Measurements from ENCODE around the gene TACC2.

Gene TACC2

DNA sequence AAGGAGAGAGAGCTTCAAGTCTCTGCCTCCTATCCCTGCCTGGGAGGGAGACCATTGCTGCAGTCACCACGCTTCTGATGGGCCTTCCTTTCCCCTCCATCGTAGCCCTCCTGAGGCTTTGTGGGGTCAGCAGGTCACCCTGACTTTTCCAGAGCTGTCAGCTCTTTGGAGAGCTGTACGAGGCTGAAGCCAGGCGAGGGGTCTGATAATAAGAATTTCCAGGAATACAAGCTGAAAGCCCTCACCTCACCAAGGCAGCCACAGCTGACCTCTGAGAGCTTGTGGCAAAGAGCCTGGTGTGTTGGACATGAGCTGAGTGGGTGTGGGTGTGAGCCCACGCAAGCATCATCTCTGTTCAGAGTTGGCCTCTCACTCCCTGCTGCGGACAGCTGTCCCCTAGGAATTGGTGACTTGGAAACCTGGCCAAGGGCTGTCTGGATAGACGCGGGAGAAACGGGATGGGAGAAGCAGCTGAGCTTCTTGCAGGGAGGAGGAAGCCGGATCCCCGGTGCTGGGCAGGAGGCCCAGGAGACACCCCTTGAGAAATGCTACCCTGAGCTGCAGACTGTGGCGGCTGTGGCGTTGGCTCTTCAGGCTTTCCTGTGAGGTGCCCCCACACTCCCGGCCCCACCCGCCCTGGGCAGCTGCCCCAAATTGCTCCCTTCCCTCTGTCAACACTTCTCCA is 160.1 kb downstream of the TACC2 start:
- no peak for DNase-seq (ENCODE audit: low read depth)

DNA sequence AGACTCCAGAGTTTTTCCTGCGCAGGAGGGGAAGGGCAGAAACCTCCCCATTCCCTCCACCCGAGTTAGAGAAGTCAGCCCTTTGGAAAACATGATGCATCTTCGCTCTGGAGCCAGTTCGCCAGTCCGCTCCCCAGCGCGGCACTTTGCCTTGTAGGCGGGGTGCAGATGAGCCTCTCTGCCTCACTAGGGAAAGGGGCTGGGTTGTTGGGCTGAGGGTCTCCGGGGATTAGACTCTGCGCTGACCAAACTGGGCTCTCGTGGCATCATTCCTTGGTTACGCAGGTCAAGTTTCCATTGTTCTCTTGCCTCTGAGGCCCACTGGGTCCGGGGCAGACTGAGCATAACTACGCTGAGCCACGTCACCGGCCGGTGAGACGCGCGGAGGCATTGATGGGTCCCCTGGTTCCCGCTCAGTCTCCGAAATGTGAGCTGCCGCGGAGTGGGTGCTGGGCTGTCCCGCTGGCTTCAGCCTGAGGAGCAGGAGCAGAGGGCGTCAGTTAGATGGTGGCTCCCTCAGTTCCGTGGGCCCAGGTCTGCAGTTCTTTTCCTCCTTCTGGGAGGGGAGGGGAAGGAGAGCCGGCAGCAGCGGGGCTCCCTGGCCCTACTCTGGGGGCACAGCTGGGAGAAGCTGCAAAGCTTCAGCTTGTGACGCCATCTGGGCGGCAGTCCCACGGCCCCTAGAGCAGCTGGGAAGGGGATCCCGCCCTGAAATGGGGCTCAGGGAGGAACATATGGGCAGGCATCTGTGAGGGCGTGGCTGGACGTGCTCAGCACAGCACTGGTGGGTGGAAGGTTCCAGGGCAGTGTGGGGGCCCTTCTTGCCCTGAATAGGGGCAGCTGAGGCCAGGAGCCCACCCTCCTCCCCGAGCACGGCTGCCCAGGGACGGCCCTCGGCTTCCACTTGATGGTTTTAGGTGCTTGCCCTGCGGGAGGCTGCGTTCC is 160.9 kb downstream of the TACC2 start:
- no peak for DNase-seq (ENCODE audit: low read depth)

DNA sequence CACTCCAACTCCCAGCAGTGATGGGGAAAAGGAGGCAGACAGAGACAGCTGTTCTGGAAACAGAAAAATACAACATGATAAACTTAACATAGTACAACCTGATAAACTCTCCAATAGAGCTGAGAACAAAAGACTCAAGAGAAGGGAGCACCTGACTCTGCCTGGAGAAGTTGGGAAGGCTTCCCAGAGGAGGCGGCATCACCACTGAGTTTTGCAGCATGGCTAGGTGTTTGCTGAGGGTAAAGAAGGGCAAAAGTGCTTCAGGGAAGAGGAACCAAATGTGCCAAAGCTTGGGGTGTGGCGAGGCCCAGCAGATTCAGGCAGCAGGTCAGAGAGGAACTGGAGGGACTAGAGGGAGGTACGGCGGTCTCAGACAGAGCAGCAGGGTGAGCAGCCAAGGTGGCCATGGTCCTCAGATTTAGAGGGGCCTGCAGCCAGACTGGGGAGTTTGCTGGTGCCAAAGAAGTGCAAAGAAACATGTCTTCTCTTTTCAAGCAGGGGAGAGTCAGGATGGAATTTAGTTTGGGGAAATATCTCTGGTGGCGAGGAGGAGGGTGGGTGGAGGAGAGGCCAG is 162.2 kb downstream of the TACC2 start:
- DNase-seq (ENCODE audit: low read depth), result no peak

DNA sequence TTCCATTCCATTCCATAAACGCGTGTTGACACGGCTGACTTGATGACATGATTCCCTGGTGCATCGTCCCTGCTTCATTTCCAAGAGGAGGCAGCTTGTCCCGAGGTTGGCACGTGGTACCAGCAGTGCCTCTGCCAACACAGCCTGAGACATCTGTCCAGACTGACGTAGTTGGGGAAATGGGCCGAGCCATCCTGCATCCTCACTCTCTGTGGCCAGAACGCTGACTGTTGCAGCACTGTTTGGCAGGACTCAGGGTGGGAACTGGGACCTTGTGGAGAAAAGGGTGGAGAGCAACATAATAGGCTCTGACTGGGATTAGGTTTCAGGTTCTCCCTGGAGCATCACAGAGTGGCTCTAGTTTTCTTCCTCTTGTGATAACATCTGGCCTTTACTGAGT is 163.6 kb downstream of the TACC2 start:
- no peak for DNase-seq (ENCODE audit: low read depth)

DNA sequence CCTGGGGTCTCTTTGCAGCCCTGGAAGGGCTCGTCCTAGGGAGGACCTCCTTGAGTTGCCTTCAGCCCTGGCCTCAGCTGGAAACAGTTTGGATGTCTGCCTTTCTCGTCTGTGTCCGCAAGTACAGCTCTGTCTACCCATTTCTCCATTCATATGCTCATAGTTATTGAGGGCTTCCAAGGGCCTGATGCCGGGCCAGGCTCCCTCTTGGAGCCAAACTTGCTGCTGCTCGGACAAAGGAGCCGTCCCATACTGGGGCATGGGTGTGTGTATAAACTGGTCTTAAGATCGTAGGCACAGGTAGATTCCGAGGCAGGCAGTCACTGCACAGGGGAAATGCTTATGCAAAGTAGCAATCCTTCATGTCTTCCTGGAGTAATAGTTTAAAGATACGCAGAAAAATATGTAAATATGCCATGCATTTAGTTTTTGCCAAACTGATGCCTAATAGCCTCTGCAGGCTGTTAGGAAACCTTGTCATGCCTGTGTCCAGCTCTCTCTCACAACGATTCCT is 165.1 kb downstream of the TACC2 start:
- DNase-seq (ENCODE audit: low read depth), result no peak

DNA sequence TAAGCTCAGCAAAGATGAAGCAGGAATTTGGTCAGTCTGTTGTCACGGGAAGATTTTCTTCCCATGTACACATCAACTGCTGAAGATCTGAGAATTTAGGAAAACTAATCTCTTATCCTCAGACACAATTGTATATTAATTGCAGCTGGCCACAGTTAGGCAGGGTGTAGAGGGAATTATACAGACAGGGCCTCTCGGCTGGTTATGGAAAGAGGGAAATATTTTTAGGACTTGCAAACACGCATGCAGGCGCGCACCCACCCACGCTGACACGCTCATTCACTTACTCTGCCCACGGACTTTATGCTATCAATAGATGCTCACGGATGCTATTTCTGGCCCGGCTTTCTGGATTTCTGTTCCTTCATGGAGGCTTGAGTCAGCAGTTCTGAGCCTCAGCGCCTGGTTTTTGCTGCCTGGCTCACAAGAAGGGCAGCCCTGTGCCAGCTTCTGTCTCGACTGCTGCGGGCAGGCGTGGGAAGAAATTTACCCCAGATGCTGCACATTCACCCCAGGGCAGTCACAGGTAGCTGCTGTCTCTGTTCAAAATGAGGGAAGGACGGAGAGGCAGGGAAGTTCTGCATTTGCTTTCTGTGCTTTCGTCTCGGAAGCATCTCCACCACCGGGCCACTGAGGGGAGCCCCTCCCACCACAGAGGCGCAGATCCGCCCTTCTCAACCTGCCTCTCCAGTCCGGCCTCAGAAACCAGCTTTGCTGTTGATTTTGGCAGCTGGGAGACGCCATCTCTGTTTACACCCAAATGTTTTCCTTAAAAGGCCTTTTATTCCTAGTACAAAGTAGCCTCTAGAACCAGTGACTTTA is 165.8 kb downstream of the TACC2 start:
- no peak for DNase-seq (ENCODE audit: low read depth)

DNA sequence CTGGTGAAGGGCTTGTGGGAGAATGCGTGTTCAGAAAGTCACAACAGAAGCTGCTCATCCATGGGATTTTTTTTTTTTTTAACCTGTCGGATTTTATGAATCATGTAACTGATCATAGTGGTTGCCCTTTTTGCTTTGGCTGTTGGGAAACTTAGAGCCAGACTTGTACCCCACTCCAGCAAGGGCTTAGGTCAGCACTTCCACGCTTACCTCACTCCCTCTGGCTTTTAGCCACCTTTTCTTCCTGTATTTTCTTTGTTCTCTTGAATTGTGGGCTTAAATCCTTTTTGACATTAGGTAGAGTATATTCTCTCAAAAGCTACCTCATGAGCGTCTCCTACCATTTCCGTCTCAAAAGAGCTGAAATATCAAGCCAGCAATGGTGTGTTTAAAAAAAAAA is 168.5 kb downstream of the TACC2 start:
- no peak for DNase-seq (ENCODE audit: low read depth)

DNA sequence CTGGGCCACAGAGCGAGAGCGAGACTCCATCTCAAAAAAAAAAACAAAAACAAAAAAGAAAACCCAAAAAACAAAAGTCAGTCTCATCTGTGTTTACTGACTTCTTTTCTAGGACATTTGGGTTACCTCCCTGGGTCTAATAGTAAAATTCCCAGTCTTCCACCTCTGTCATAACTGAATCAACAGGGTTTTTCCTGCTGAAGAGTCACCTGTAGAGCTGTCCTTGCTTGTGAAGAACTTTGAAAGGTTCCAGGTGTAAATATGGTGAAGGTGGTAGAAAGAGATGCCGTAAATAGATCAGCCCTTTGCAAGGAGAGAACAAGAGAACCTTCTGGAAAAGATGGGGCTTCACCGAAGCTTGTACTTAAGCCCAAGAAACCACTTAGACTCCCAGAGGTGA is 169.4 kb downstream of the TACC2 start:
- DNase-seq (ENCODE audit: low read depth), result no peak

DNA sequence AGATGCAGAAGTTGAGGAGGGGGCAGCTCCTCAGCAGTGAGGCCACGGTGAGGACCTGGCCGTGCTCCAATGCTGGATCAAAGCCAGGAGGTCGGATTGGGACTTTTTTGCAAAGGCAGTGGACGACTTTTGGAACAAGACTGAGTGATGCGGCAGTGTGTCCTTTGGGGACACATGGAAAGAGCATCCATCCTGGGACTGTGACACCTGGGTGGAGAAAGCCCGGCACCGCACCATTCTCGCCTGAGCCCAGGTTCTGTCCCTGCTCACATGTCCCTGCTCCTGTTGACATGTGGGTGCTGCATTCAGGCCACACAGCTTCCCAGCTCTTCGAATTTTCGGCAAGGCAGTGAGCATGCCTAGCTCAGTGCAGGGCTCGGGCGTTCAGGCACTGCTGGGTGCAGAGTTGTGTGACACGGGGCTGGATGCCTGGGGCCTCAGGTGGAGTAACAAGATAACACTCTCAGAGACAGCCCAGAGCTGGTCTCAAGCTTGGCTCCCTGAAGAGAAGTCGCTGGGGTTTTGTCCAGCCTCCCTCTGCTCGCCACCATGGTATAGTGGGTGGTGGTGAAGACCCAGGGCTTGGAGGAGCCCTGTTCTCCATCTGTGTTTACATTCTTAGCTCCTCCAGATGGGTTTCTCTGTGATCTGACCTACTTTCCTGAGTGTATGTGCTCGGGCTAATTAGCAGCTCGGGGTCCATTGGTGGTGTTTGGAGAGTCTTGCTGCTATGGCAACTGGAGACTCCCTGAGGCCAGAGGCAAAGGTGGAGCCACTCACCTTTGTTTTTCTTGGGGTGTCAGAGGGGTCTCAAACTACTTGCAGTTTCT is 170.4 kb downstream of the TACC2 start:
- no peak for DNase-seq (ENCODE audit: low read depth)

DNA sequence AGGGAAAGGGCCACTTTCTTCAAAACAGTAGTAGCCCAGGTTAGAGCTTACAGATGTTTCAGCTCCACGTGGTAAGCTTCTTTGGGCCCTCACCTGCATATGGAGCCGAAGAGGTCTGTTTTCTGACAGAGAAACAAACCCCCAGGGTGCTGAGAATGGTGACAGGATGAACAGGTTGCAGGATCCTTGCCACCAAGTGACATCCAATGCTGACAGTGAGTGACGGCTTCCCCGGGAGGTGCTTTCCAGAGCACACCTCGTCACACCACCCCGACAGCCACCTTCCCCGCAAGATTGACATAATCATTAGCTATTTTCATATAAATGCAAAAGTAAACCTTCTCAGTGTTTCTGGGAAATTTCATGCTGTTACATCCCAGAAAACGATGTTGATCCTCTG is 172.8 kb downstream of the TACC2 start:
- no peak for DNase-seq (ENCODE audit: low read depth)

DNA sequence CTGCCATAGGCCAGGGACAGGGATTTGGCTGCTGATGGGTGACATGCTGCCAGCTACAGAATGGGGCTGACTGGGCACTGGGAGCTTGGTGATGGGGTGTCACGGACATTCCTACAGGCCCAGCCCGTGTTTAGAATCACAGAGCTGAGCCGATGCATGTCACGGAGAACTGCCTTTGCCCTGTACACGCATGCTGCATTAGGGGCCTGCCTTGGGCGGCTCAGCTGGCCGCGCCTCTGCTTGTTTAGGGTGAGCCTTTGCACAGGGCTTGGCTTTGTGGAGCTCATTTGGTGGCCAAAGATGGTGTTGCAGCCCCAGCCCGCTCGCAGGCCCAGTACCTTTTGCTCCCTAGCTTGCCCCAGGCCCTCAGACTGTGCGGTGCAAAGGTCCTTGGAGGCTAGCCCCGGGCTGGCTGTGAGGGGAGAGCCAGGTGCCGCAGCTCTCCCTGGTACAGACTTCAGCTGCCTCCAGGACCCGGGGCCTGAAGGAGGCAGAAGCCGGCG is 173.8 kb downstream of the TACC2 start:
- no peak for DNase-seq (ENCODE audit: low read depth)

DNA sequence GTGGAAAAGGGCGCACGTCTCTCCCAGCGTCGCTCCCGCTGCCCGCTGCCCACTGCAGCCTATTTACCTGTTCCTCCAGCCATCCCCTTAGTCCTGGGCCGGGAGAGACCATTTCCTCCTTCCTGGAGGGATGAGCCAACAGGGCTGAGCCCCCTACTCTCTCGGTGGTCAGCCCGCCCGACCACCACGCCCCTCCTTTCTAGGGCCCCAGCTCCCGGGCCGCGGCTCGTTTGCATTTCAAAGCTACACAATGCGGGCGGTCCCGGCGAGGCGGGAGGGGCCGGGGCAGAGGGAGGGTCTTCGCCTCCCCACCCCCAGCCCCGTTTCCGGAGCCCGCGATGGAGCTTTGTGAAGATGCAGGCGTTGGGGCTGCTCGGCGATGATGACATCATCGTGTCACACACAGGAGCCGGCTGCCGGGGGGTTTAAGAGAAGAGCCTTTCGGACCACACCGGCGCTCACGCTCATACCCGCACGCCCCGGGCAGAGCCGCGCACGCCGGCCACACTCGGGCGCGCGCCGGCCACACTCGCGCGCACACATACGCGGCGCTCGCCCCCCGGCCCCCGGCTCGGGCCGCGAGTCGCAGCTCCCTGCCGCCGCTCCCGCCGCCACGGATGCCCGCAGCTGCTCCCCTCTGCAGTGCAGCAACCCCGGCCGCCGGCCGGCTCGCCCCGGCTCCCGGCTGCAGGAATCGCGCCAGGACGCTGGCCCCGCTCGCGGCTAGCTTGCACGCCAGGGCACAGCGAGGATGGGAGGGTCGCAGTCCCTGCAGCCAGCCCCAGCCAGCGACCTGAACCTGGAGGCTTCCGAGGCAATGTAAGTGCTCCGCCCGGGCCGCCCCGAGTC is 174.4 kb downstream of the TACC2 start:
- DNase-seq (ENCODE audit: low read depth), result no peak

DNA sequence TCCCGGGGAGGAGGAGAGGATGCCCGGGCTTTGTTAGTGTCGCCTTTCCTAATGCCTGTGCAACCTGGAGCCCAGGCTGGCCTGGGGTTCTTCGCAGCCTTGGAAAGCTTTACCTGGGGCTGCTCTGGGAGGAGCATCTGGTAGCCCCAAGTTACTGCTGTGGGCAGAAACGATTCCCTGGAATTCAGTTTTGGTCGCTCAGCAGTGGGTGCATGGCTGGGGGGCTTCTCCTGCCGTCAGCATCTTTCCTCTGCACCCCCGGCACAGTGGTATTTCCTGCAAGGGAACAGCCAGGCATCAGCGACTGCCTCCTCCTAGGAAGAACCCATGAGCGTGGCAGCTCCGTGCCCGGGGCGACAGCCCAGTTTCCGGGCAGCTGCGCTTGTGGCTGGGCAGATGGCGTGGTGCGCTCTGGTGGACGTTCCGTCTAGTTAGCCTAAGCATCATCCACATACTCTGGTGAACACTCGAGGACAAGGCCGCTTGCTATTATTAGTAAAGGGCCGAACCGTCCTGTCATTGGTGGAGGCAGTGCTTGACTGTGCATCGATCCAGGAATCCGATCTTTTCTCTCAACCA is 175.1 kb downstream of the TACC2 start:
- no peak for DNase-seq (ENCODE audit: low read depth)

DNA sequence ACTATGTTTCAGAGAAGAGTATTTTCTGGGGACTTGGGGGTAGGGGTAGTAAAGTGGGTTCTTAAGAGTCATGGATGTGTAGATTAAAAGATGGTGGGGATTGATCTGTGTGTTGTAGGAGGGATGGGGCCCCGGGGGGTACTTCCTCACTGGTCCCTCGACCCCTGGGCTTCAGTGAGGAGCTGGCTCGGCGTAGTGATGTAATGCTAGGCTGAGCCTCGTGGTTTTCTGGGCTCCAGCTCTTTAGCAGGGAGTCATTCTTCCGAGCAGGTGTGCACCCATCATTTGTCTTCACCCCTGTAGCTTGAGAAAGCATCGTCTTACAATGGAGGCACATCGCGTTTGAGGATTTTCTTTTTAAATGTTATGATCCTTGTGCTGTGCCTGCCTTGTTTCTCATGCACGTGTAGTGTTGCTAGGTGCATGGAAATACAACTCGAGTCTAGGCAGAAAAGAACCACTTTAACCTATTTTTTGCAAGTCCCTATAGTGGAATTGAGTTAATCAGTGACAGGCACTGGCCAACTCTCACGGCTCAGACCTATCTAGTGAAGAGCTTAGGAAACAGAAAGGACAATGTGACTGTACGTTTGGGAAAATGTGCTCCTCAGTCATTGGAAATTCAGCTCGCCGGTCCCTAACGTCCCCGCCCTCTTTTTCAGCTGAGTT is 176.0 kb downstream of the TACC2 start:
- no peak for DNase-seq (ENCODE audit: low read depth)

DNA sequence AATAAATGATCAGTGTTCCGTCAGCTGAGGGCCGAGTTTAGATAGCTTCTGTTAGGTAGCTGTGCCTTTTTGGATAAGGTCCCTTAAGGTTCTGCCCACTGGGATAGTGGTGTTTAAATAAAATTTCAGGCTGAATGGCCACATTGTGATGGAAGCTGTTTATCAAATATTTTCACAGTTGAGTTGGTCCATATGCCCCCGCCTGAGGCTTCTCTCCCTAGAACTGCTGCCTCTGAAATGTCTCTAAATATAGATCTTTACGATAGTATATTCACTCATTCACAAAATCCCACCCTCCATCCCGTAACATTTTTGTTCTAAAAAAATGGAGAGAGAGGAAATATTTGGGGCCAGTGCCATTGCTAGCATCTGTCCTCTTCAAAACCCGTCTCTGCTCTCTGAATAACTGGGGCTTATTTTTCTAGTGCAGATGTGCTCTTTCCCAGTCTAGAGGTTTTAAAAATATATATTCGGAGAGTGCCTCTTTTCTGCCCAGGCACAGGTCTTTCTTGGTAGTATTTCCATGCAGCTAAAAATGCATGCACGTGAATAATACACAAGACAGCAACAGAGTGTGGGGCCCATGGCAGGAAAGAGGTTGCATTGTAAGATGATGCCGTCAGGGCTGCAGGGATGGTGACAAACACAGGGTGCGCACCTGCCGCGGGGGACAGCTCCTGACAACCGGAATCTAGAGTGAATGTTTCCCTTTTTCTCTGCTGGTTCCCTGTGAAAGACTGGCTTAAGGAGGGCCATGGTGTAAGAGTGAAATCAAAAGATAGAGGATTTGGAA is 176.7 kb downstream of the TACC2 start:
- no peak for DNase-seq (ENCODE audit: low read depth)

DNA sequence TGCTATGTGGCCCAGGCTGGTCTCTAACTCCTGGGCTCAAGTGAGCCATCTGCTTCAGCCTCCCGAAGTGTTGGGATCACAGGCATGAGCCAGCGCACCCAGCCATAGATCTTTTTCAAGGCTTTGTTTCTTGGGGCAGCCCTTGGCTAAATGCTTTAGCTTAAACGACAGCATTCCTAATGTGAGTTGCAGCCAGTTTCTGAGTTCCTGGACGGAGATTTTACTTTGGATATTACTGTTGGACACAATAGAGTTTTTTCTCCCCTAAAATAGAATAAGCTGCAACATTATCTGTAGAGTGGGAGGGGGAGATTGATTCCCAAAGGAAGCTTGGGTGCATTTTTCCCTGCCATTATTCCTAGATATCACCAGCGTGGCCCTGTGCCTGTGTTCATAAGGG is 179.1 kb downstream of the TACC2 start:
- no peak for DNase-seq (ENCODE audit: low read depth)

DNA sequence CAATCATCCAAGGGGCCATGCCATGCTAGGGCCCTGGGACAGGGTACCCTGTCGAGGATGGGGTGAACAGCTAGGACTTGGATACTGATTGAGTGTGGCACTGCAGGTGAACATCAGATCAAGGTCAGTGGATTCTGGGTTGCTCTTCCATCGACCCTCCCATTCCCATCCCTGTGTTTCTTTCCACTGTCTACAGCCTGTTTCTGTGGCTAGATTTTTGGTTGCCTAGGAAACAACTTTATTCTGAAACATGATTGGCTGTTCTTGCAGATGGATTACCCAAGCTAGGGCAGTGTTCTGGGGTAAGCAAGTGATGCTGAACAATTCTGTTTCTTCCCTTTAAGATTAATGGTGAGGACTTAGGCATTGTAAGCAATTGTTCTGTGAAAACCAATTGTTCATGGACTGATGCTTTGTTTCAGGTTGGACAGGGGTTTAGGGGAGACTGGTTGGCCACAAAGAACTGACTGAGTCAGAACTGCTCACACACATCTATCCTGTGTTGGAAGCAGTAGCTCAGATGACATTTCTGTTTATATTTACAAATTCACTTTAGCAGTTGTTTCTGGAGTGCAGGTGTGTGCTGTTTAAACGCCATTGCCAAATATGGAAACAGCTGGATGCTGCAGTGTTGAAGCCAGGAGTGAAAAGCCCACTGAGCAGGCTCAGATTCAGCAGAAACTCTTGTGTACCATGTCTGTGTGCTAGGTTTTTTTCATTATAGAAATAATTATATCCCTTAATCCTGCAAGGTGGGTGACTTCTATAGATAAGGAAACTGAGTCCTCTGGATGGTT is 179.8 kb downstream of the TACC2 start:
- DNase-seq (ENCODE audit: low read depth), result no peak
